MG63 (cell line): ENCODE measurements around the gene BICD1. TPM values are rescaled to one million over a fixed set of nuclear protein-coding genes. Genes with fewer than 3 reads are reported as not detected.

ENCODE experiments used
- DNase-seq: peaks from one replicate; pipeline ENCODE4 v3.0.0-alpha.2; 2020
- H3K27me3 ChIP-seq: fragments of 250-450 bp; sonication (Bioruptor Pico); 2 replicates; pipeline ENCODE4 v1.5.1; 2020; ENCODE audit warnings: mild to moderate bottlenecking, moderate library complexity
- H3K36me3 ChIP-seq: fragments of 250-450 bp; sonication (Bioruptor Pico); 2 replicates; pipeline ENCODE4 v1.5.1; 2020; ENCODE audit warnings: mild to moderate bottlenecking, moderate library complexity
- H3K4me3 ChIP-seq: fragments of 250-450 bp; sonication (Bioruptor Pico); 2 replicates; pipeline ENCODE4 v1.5.1; 2020; ENCODE audit warnings: mild to moderate bottlenecking, moderate library complexity
- H3K9me3 ChIP-seq: fragments of 250-450 bp; sonication (Bioruptor Pico); 2 replicates; pipeline ENCODE4 v1.5.1; 2020; ENCODE audit warnings: mild to moderate bottlenecking, moderate library complexity
- total RNA-seq: library from RNA; depleted of rRNA; stranded (reverse); fragments of >200 nt; shearing (Covaris generic); gene quantifications from 2 replicates; pipeline ENCODE4 v1.2.3, GENCODE V29; 2014; ENCODE audit warnings: low replicate concordance

Gene BICD1
- total RNA-seq, 1 experiment from 2014 or later: 8.6 TPM

GRCh38 chr12:32362892-32363291 lies 256.2 kb downstream of the BICD1 start:
- DNase-seq: no peak
- no peaks in the 10 kb centered on the region; the same call in 1 of the 2 replicates for H3K36me3 ChIP-seq

GRCh38 chr12:32365473-32366064 lies 258.9 kb downstream of the BICD1 start:
- Histone ChIP-seq H3K4me3 (no peak overlapping the region), H3K27me3 (no peaks in the 10 kb centered on the region), H3K9me3 (no peaks in the 10 kb centered on the region), H3K36me3 (no peaks in the 10 kb centered on the region)
- peak; percentile 52 for DNase-seq

More at GRCh38 chr12:32362892-32363291, 256.2 kb downstream of the BICD1 start:
- no peaks in the 10 kb centered on the region for H3K9me3 ChIP-seq
- H3K4me3 ChIP-seq: no peak overlapping the region
- H3K27me3 ChIP-seq: no peaks in the 10 kb centered on the region

- no peaks in the 10 kb centered on the region for H3K9me3 ChIP-seq
- no peak overlapping the region for H3K4me3 ChIP-seq
- H3K36me3 ChIP-seq: no peaks in the 10 kb centered on the region
- no peak for DNase-seq
- no peaks in the 10 kb centered on the region for H3K27me3 ChIP-seq
Observed at GRCh38 chr12:32366714-32367113, 260.1 kb downstream of the BICD1 start.

- Histone ChIP-seq H3K36me3 (no peaks in the 10 kb centered on the region), H3K4me3 (no peak overlapping the region), H3K27me3 (no peaks in the 10 kb centered on the region), H3K9me3 (no peaks in the 10 kb centered on the region)
- DNase-seq: no peak
Observed at GRCh38 chr12:32367381-32367780, 260.7 kb downstream of the BICD1 start.

GRCh38 chr12:32369202-32369601 lies 262.6 kb downstream of the BICD1 start:
- H3K27me3 ChIP-seq: no peaks in the 10 kb centered on the region
- no peaks in the 10 kb centered on the region for H3K9me3 ChIP-seq
- DNase-seq: no peak
- H3K4me3 ChIP-seq: no peak overlapping the region
- no peaks in the 10 kb centered on the region for H3K36me3 ChIP-seq

- Histone ChIP-seq H3K36me3 (no peaks in the 10 kb centered on the region), H3K27me3 (no peaks in the 10 kb centered on the region), H3K4me3 (no peak overlapping the region), H3K9me3 (no peaks in the 10 kb centered on the region)
- no peak for DNase-seq
Observed at GRCh38 chr12:32377344-32378055, 270.9 kb downstream of the BICD1 start.

GRCh38 chr12:32379213-32379612 lies 272.6 kb downstream of the BICD1 start:
- DNase-seq: no peak
- Histone ChIP-seq H3K36me3 (no peaks in the 10 kb centered on the region), H3K4me3 (no peak overlapping the region), H3K9me3 (no peaks in the 10 kb centered on the region), H3K27me3 (no peaks in the 10 kb centered on the region)

GRCh38 chr12:32379667-32380066 lies 273.0 kb downstream of the BICD1 start:
- no peaks in the 10 kb centered on the region for H3K27me3 ChIP-seq
- no peaks in the 10 kb centered on the region for H3K36me3 ChIP-seq
- H3K4me3 ChIP-seq: no peak overlapping the region
- H3K9me3 ChIP-seq: no peaks in the 10 kb centered on the region
- DNase-seq: no peak

GRCh38 chr12:32382226-32382625 lies 275.6 kb downstream of the BICD1 start:
- H3K27me3 ChIP-seq: no peaks in the 10 kb centered on the region
- H3K36me3 ChIP-seq: no peaks in the 10 kb centered on the region
- no peaks in the 10 kb centered on the region for H3K9me3 ChIP-seq
- no peak for DNase-seq
- no peak overlapping the region for H3K4me3 ChIP-seq

GRCh38 chr12:32390572-32391219 lies 284.0 kb downstream of the BICD1 start:
- peak; percentile 27 for DNase-seq
- Histone ChIP-seq H3K4me3 (peak overlapping the region; percentile 29), H3K36me3 (no peaks in the 10 kb centered on the region), H3K27me3 (peaks cover 11% of the 10 kb centered on the region; the same call in 1 of the 2 replicates), H3K9me3 (peaks cover 6% of the 10 kb centered on the region)

GRCh38 chr12:32395026-32395425 lies 288.4 kb downstream of the BICD1 start:
- DNase-seq: no peak
- Histone ChIP-seq H3K9me3 (peaks cover 4% of the 10 kb centered on the region), H3K27me3 (peaks cover 9% of the 10 kb centered on the region), H3K36me3 (no peaks in the 10 kb centered on the region), H3K4me3 (no peak overlapping the region)

- no peak for DNase-seq
- H3K36me3 ChIP-seq: no peaks in the 10 kb centered on the region
- peaks cover 24% of the 10 kb centered on the region for H3K27me3 ChIP-seq
- no peak overlapping the region for H3K4me3 ChIP-seq
- no peaks in the 10 kb centered on the region for H3K9me3 ChIP-seq
Observed at GRCh38 chr12:32397696-32398095, 291.0 kb downstream of the BICD1 start.

GRCh38 chr12:32398181-32398580 lies 291.5 kb downstream of the BICD1 start:
- no peak for DNase-seq
- H3K36me3 ChIP-seq: no peaks in the 10 kb centered on the region
- H3K27me3 ChIP-seq: peaks cover 24% of the 10 kb centered on the region
- no peak overlapping the region for H3K4me3 ChIP-seq
- H3K9me3 ChIP-seq: no peaks in the 10 kb centered on the region

- no peak for DNase-seq
- Histone ChIP-seq H3K36me3 (no peaks in the 10 kb centered on the region), H3K9me3 (no peaks in the 10 kb centered on the region), H3K4me3 (peak overlapping the region; percentile 59), H3K27me3 (peaks cover 24% of the 10 kb centered on the region)
Observed at GRCh38 chr12:32398816-32399369, 292.2 kb downstream of the BICD1 start.

GRCh38 chr12:32399370-32400113 lies 292.9 kb downstream of the BICD1 start, which contains the start of gene FGD4:
TSS of gene FGD4 (plus strand) at chr12:32399558.
- no peaks in the 10 kb centered on the region for H3K9me3 ChIP-seq
- DNase-seq: peak; percentile 94
- H3K27me3 ChIP-seq: peaks cover 24% of the 10 kb centered on the region
- H3K36me3 ChIP-seq: no peaks in the 10 kb centered on the region
- peak within 1 kb of the TSS; percentile 59 for H3K4me3 ChIP-seq

GRCh38 chr12:32400114-32400672 lies 293.5 kb downstream of the BICD1 start:
- Histone ChIP-seq H3K9me3 (no peaks in the 10 kb centered on the region), H3K4me3 (peak overlapping the region; percentile 59), H3K27me3 (peaks cover 24% of the 10 kb centered on the region), H3K36me3 (no peaks in the 10 kb centered on the region)
- no peak for DNase-seq
